WTC11 (cell line): ENCODE measurements around the gene GBP7. TPM values are rescaled to one million over a fixed set of nuclear protein-coding genes. Genes with fewer than 3 reads are reported as not detected.

ENCODE experiments used
- ATAC-seq: fragments of 200-7000 bp; cut with Tn5 transposase; 2 replicates; pipeline ENCODE4 v1.10.0; 2021; ENCODE audit warnings: mild to moderate bottlenecking, moderate library complexity
- CTCF ChIA-PET: fragments of 300-600 bp; sonication (Branson Sonifier 250); formaldehyde crosslinking; loops from one replicate; lab custom pipeline; 2021; ENCODE audit warnings: antibody characterized with exemption; lab: Charles Lee
- POLR2A ChIA-PET: fragments of 350-600 bp; sonication (Branson Sonifier 250); formaldehyde crosslinking; loops from one replicate; lab custom pipeline; 2021; ENCODE audit warnings: antibody characterized with exemption; lab: Charles Lee
- DNase-seq: peaks from one replicate; pipeline ENCODE4 v3.0.0; 2021; ENCODE audit warnings: low spot score
- H3K27ac Mint-ChIP-seq: 2 replicates; pipeline ENCODE4 v1.8.0; 2021; ENCODE audit warnings: mixed read lengths
- H3K27me3 Mint-ChIP-seq: 2 replicates; pipeline ENCODE4 v1.8.0; 2021; ENCODE audit warnings: low read depth, mild to moderate bottlenecking, moderate library complexity, mixed read lengths
- H3K36me3 Mint-ChIP-seq: 2 replicates; pipeline ENCODE4 v1.8.0; 2021; ENCODE audit warnings: mixed read lengths
- H3K4me1 Mint-ChIP-seq: 2 replicates; pipeline ENCODE4 v1.8.0; 2022; ENCODE audit warnings: mixed read lengths
- H3K4me3 Mint-ChIP-seq: 2 replicates; pipeline ENCODE4 v1.8.0; 2021; ENCODE audit warnings: mild to moderate bottlenecking, moderate library complexity, mixed read lengths
- H3K9me3 Mint-ChIP-seq: 2 replicates; pipeline ENCODE4 v1.8.0; 2021; ENCODE audit warnings: mixed read lengths
- ATF1 ChIP-seq: sonication (generic); formaldehyde crosslinking; IDR thresholded peaks from 2 replicates; pipeline ENCODE4 v1.8.1; 2023; ENCODE audit warnings: mild to moderate bottlenecking, moderate library complexity, missing genetic modification reagents
- CBFB ChIP-seq: sonication (generic); formaldehyde crosslinking; IDR thresholded peaks from 2 replicates; pipeline ENCODE4 v1.8.1; 2022; ENCODE audit warnings: mild to moderate bottlenecking, low read depth, missing genetic modification reagents
- ELF4 ChIP-seq: sonication (generic); formaldehyde crosslinking; IDR thresholded peaks from 2 replicates; pipeline ENCODE4 v1.8.1; 2022; ENCODE audit warnings: low read depth, mild to moderate bottlenecking, moderate library complexity, missing genetic modification reagents
- EMX1 ChIP-seq: fragments of 250-450 bp; sonication (Bioruptor Pico); IDR thresholded peaks from 2 replicates; pipeline ENCODE4 v1.8.0; 2021; ENCODE audit warnings: mild to moderate bottlenecking
- FOXJ3 ChIP-seq: sonication (generic); formaldehyde crosslinking; IDR thresholded peaks from 2 replicates; pipeline ENCODE4 v1.9.0; 2021; ENCODE audit warnings: missing genetic modification reagents, mild to moderate bottlenecking, borderline replicate concordance
- HMGA2 ChIP-seq: fragments of 250-450 bp; sonication (Bioruptor Pico); IDR thresholded peaks from 2 replicates; pipeline ENCODE4 v1.4.0; 2021; ENCODE audit warnings: mild to moderate bottlenecking, moderate library complexity
- JAZF1 ChIP-seq: fragments of 250-450 bp; sonication (Bioruptor Pico); IDR thresholded peaks from 2 replicates; pipeline ENCODE4 v1.9.0; 2021; ENCODE audit warnings: moderate library complexity, mild to moderate bottlenecking, inconsistent platforms
- KAT7 ChIP-seq: sonication (generic); formaldehyde crosslinking; IDR thresholded peaks from 2 replicates; pipeline ENCODE4 v1.8.1; 2023; ENCODE audit warnings: missing genetic modification reagents, mild to moderate bottlenecking, borderline replicate concordance
- MXD4 ChIP-seq: fragments of 250-450 bp; sonication (Bioruptor Pico); IDR thresholded peaks from 2 replicates; pipeline ENCODE4 v1.8.0; 2021; ENCODE audit warnings: mild to moderate bottlenecking, moderate library complexity, borderline replicate concordance
- MYBL2 ChIP-seq: sonication (generic); formaldehyde crosslinking; IDR thresholded peaks from 2 replicates; pipeline ENCODE4 v1.8.1; 2023; ENCODE audit warnings: mild to moderate bottlenecking, moderate library complexity, missing genetic modification reagents
- TEAD1 ChIP-seq: sonication (generic); formaldehyde crosslinking; IDR thresholded peaks from 2 replicates; pipeline ENCODE4 v1.8.0; 2022; ENCODE audit warnings: mild to moderate bottlenecking, missing genetic modification reagents
- ZBTB21 ChIP-seq: sonication (generic); formaldehyde crosslinking; IDR thresholded peaks from 2 replicates; pipeline ENCODE4 v1.8.1; 2023; ENCODE audit warnings: mild to moderate bottlenecking, missing genetic modification reagents, borderline replicate concordance
- ZNF121 ChIP-seq: sonication (generic); formaldehyde crosslinking; IDR thresholded peaks from 2 replicates; pipeline ENCODE4 v1.8.0; 2023; ENCODE audit warnings: missing genetic modification reagents
- ZNF138 ChIP-seq: sonication (generic); formaldehyde crosslinking; conservative IDR thresholded peaks from 2 replicates; pipeline ENCODE4 v1.8.1; 2022; ENCODE audit warnings: mild to moderate bottlenecking, moderate library complexity, missing genetic modification reagents
- ZNF219 ChIP-seq: sonication (generic); formaldehyde crosslinking; IDR thresholded peaks from 2 replicates; pipeline ENCODE4 v1.8.0; 2023; ENCODE audit warnings: missing genetic modification reagents, mild to moderate bottlenecking, borderline replicate concordance
- ZNF317 ChIP-seq: sonication (generic); formaldehyde crosslinking; IDR thresholded peaks from 2 replicates; pipeline ENCODE4 v1.8.1; 2023; ENCODE audit warnings: low read depth, mild to moderate bottlenecking, moderate library complexity, missing genetic modification reagents, borderline replicate concordance
- ZNF396 ChIP-seq: fragments of 250-450 bp; sonication (Bioruptor Pico); IDR thresholded peaks from 2 replicates; pipeline ENCODE4 v1.8.0; 2021; ENCODE audit warnings: mild to moderate bottlenecking, moderate library complexity, borderline replicate concordance
- ZNF671 ChIP-seq: fragments of 250-450 bp; sonication (Bioruptor Pico); IDR thresholded peaks from 2 replicates; pipeline ENCODE4 v1.8.0; 2021; ENCODE audit warnings: mild to moderate bottlenecking
- total RNA-seq: library from RNA; stranded (reverse); gene quantifications from 3 replicates; pipeline ENCODE4 v1.2.3, GENCODE V29; 2021
- TF ChIP-seq, protein P1 (sequence below): fragments of 250-450 bp; sonication (Bioruptor Pico); IDR thresholded peaks from 2 replicates; pipeline ENCODE4 v1.9.0; 2021; ENCODE audit warnings: moderate library complexity, mild to moderate bottlenecking, inconsistent platforms, borderline replicate concordance
- TF ChIP-seq, protein P2 (sequence below): sonication (generic); formaldehyde crosslinking; IDR thresholded peaks from 2 replicates; pipeline ENCODE4 v1.8.1; 2023; ENCODE audit warnings: mild to moderate bottlenecking, missing genetic modification reagents, moderate library complexity
- TF ChIP-seq, protein P3 (sequence below): fragments of 200-600 bp; IDR thresholded peaks from 2 replicates; pipeline ENCODE4 v1.8.0; 2022; ENCODE audit warnings: antibody characterized with exemption
- TF ChIP-seq, protein P4 (sequence below): sonication (generic); formaldehyde crosslinking; IDR thresholded peaks from 2 replicates; pipeline ENCODE4 v1.8.1; 2022; ENCODE audit warnings: low read depth, mild to moderate bottlenecking, moderate library complexity, missing genetic modification reagents, borderline replicate concordance
- TF ChIP-seq, protein P5 (sequence below): sonication (generic); formaldehyde crosslinking; conservative IDR thresholded peaks from 2 replicates; pipeline ENCODE4 v1.8.1; 2023; ENCODE audit warnings: mild to moderate bottlenecking, low read depth, missing genetic modification reagents, moderate library complexity
- TF ChIP-seq, protein P6 (sequence below): sonication (generic); formaldehyde crosslinking; IDR thresholded peaks from 2 replicates; pipeline ENCODE4 v1.8.1; 2023; ENCODE audit warnings: mild to moderate bottlenecking, missing genetic modification reagents
- TF ChIP-seq, protein P7 (sequence below): sonication (generic); formaldehyde crosslinking; IDR thresholded peaks from 2 replicates; pipeline ENCODE4 v1.8.1; 2023; ENCODE audit warnings: mild to moderate bottlenecking, missing genetic modification reagents, moderate library complexity

The GBP7 gene
- total RNA-seq, 1 experiment from 2014 or later, result not detected

DNA sequence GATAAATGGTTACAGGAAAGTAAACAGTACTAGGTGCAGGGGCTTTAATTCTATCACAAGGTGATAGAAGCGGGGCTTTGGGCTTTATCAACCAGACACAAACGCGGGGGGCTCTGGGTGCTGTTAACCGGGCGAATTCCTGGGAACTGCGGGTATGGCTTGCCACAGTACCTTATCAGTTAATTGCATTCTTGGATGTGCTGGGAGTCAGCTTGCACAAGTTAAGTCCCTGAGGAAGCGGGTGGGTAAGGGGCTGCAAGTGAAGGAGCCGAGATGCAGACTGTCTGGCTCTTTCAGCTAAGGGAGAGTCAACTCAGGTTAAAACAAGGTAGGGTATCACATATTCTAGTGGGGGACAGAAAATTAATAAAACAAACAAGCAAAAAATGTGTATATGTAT is 22.3 kb upstream of the GBP7 start:
- no peak for DNase-seq
- Mint-ChIP-seq H3K4me1 (peaks cover 16% of the 10 kb centered on the region), H3K36me3 (no peaks in the 10 kb centered on the region), H3K9me3 (peaks cover 4% of the 10 kb centered on the region; the same call in 1 of the 2 replicates), H3K27me3 (no peaks in the 10 kb centered on the region), H3K4me3 (no peak overlapping the region; the same call in 1 of the 2 replicates), H3K27ac (no peak overlapping the region)
- ChIA-PET POLR2A (interaction anchor here (0.9 kb wide), 1 partner anchor 12 kb away, joined by 4 read pairs; no protein-coding TSS in a partner anchor), CTCF (interaction anchor here (0.6 to 2.2 kb wide), 2 partner anchors 112 to 255 kb away, joined by 4 to 9 read pairs; no protein-coding TSS in a partner anchor)
- peak; percentile 26 for ATAC-seq
- no peak for TF ChIP-seq EMX1 (CRISPR knock-in tag)
- TF ChIP-seq, protein P1, sequence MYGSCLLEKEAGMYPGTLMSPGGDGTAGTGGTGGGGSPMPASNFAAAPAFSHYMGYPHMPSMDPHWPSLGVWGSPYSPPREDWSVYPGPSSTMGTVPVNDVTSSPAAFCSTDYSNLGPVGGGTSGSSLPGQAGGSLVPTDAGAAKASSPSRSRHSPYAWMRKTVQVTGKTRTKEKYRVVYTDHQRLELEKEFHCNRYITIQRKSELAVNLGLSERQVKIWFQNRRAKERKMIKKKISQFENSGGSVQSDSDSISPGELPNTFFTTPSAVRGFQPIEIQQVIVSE, result no peak
- no peak for TF ChIP-seq FOXJ3 (CRISPR knock-in tag)
- no peak for TF ChIP-seq JAZF1
- TF ChIP-seq, protein P2, sequence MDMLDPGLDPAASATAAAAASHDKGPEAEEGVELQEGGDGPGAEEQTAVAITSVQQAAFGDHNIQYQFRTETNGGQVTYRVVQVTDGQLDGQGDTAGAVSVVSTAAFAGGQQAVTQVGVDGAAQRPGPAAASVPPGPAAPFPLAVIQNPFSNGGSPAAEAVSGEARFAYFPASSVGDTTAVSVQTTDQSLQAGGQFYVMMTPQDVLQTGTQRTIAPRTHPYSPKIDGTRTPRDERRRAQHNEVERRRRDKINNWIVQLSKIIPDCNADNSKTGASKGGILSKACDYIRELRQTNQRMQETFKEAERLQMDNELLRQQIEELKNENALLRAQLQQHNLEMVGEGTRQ (CRISPR knock-in tag), result no peak
- TF ChIP-seq ZNF671 (CRISPR knock-in tag), result no peak
- TF ChIP-seq, protein P3, sequence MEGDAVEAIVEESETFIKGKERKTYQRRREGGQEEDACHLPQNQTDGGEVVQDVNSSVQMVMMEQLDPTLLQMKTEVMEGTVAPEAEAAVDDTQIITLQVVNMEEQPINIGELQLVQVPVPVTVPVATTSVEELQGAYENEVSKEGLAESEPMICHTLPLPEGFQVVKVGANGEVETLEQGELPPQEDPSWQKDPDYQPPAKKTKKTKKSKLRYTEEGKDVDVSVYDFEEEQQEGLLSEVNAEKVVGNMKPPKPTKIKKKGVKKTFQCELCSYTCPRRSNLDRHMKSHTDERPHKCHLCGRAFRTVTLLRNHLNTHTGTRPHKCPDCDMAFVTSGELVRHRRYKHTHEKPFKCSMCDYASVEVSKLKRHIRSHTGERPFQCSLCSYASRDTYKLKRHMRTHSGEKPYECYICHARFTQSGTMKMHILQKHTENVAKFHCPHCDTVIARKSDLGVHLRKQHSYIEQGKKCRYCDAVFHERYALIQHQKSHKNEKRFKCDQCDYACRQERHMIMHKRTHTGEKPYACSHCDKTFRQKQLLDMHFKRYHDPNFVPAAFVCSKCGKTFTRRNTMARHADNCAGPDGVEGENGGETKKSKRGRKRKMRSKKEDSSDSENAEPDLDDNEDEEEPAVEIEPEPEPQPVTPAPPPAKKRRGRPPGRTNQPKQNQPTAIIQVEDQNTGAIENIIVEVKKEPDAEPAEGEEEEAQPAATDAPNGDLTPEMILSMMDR, result no peak
- no peak for TF ChIP-seq KAT7 (CRISPR knock-in tag)
- TF ChIP-seq, protein P4, sequence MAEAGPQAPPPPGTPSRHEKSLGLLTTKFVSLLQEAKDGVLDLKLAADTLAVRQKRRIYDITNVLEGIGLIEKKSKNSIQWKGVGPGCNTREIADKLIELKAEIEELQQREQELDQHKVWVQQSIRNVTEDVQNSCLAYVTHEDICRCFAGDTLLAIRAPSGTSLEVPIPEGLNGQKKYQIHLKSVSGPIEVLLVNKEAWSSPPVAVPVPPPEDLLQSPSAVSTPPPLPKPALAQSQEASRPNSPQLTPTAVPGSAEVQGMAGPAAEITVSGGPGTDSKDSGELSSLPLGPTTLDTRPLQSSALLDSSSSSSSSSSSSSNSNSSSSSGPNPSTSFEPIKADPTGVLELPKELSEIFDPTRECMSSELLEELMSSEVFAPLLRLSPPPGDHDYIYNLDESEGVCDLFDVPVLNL (CRISPR knock-in tag), result no peak
- no peak for TF ChIP-seq MXD4 (CRISPR knock-in tag)
- TF ChIP-seq ZBTB21 (CRISPR knock-in tag), result no peak
- TF ChIP-seq, protein P5, sequence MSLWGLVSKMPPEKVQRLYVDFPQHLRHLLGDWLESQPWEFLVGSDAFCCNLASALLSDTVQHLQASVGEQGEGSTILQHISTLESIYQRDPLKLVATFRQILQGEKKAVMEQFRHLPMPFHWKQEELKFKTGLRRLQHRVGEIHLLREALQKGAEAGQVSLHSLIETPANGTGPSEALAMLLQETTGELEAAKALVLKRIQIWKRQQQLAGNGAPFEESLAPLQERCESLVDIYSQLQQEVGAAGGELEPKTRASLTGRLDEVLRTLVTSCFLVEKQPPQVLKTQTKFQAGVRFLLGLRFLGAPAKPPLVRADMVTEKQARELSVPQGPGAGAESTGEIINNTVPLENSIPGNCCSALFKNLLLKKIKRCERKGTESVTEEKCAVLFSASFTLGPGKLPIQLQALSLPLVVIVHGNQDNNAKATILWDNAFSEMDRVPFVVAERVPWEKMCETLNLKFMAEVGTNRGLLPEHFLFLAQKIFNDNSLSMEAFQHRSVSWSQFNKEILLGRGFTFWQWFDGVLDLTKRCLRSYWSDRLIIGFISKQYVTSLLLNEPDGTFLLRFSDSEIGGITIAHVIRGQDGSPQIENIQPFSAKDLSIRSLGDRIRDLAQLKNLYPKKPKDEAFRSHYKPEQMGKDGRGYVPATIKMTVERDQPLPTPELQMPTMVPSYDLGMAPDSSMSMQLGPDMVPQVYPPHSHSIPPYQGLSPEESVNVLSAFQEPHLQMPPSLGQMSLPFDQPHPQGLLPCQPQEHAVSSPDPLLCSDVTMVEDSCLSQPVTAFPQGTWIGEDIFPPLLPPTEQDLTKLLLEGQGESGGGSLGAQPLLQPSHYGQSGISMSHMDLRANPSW (CRISPR knock-in tag), result no peak
- no peak for TF ChIP-seq TEAD1 (CRISPR knock-in tag)
- TF ChIP-seq ZNF396 (CRISPR knock-in tag), result no peak
- no peak for TF ChIP-seq ZNF317 (CRISPR knock-in tag)
- TF ChIP-seq ZNF121 (CRISPR knock-in tag), result no peak
- TF ChIP-seq ATF1 (CRISPR knock-in tag), result no peak
- TF ChIP-seq MYBL2 (CRISPR knock-in tag), result no peak

DNA sequence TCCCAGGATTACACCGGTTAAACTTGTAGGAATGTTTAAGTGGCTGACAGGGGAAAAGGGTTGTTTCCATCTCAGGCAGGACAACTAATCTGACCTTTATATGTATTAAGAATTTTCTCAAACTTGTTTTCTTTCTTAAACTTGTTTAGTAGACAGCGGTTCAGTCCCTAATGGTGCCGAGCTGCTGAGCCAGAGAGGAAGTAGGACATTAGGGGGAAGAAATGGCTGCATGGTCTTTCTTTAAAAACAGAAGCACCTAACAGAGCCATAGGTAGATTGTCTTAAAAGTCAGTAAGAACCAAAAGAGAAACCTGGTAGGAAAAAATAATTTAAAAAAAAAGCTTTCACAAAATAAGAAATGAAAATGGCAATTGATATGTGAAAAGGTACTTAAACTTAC is 19.7 kb upstream of the GBP7 start:
- Mint-ChIP-seq H3K27ac (no peak overlapping the region), H3K4me1 (peaks cover 16% of the 10 kb centered on the region)
- POLR2A ChIA-PET, result no interaction called here
- TF ChIP-seq ELF4 (CRISPR knock-in tag) (no peak), ZNF138 (CRISPR knock-in tag) (no peak), HMGA2 (CRISPR knock-in tag) (no peak), ZNF219 (CRISPR knock-in tag) (no peak), CBFB (CRISPR knock-in tag) (no peak)
- TF ChIP-seq, protein P6, sequence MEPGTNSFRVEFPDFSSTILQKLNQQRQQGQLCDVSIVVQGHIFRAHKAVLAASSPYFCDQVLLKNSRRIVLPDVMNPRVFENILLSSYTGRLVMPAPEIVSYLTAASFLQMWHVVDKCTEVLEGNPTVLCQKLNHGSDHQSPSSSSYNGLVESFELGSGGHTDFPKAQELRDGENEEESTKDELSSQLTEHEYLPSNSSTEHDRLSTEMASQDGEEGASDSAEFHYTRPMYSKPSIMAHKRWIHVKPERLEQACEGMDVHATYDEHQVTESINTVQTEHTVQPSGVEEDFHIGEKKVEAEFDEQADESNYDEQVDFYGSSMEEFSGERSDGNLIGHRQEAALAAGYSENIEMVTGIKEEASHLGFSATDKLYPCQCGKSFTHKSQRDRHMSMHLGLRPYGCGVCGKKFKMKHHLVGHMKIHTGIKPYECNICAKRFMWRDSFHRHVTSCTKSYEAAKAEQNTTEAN (CRISPR knock-in tag), result no peak
- TF ChIP-seq, protein P7, sequence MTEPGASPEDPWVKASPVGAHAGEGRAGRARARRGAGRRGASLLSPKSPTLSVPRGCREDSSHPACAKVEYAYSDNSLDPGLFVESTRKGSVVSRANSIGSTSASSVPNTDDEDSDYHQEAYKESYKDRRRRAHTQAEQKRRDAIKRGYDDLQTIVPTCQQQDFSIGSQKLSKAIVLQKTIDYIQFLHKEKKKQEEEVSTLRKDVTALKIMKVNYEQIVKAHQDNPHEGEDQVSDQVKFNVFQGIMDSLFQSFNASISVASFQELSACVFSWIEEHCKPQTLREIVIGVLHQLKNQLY (CRISPR knock-in tag), result no peak

More for the DNA sequence above, 19.7 kb upstream of the GBP7 start:
- CTCF ChIA-PET, result no interaction called here
- no peak for DNase-seq
- Mint-ChIP-seq H3K36me3 (no peaks in the 10 kb centered on the region), H3K4me3 (no peak overlapping the region), H3K27me3 (no peaks in the 10 kb centered on the region), H3K9me3 (no peaks in the 10 kb centered on the region)
- ATAC-seq, result no peak
